Measurements from ENCODE around the gene MYO6. TPM values are rescaled to one million over a fixed set of nuclear protein-coding genes. Genes with fewer than 3 reads are reported as not detected.

Gene MYO6
- total RNA-seq, 1 experiment from 2014 or later, result 46.9 TPM

DNA sequence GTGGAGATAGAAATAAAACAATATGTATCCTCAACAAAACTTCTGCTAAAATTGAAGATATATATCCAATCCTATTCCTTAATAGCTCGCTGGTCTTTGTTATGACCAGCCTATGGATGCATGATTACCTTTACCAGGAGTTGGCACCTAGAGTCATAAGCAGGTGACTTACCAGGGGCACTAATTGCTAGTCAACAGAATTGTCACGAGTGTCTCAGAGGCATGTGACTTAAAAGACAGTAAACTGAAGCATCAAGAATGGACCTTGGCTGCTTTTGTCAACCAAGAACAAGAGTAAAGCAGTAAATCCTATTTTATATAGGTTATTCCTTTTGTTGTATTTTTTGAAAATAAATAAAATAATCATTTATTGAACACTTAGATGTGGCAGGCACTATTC, 115.4 kb downstream of the MYO6 start:
- no peak overlapping the region for H3K4ac ChIP-seq (ENCODE audit: low read depth, low read length)
- no peak overlapping the region for H3K56ac ChIP-seq (ENCODE audit: insufficient read length, low read depth, low read length)
- H2BK20ac ChIP-seq (ENCODE audit: low read depth, low read length, poor library complexity, severe bottlenecking), result no peak overlapping the region
- H2BK12ac ChIP-seq (ENCODE audit: insufficient read length, low read depth, low read length), result no peak overlapping the region
- H2BK120ac ChIP-seq (ENCODE audit: low read depth, low read length, poor library complexity, severe bottlenecking), result no peak overlapping the region
- WGBS (ENCODE audit: extremely low coverage, insufficient read length, low lambda C conversion rate), result no CpG with 5 or more reads among the region's 2 CpGs
- no peak overlapping the region for H2AFZ ChIP-seq (ENCODE audit: low read length)
- no peak overlapping the region for H3K4me3 Mint-ChIP-seq
- H3K27me3 Mint-ChIP-seq (ENCODE audit: low read depth), result no peaks in the 10 kb centered on the region
- H3K9me3 ChIP-seq (ENCODE audit: control insufficient read depth, low read depth, low read length), result no peaks in the 10 kb centered on the region
- no peak overlapping the region for H3K14ac ChIP-seq (ENCODE audit: insufficient read depth, low read length)
- H3K27me3 ChIP-seq (ENCODE audit: insufficient read depth, low read length), result no peaks in the 10 kb centered on the region
- H4K91ac ChIP-seq (ENCODE audit: insufficient read length, low read depth, low read length), result no peak overlapping the region
- H3K27ac ChIP-seq (ENCODE audit: insufficient read length, low read depth, low read length), result no peak overlapping the region
- no peak overlapping the region for H2AK5ac ChIP-seq (ENCODE audit: insufficient read length, low read length)
- H3K36me3 Mint-ChIP-seq (ENCODE audit: insufficient read depth in 1 of 3, low read depth in 3 of 3), result peaks cover 0 to 28% (median 23%) of the 10 kb centered on the region in 3 experiments; a peak in 5 of 7 replicates
- H3K27ac Mint-ChIP-seq, result no peak overlapping the region
- H3K79me2 ChIP-seq (ENCODE audit: insufficient read depth, low read length), result no peaks in the 10 kb centered on the region
- TF ChIP-seq, protein P1, sequence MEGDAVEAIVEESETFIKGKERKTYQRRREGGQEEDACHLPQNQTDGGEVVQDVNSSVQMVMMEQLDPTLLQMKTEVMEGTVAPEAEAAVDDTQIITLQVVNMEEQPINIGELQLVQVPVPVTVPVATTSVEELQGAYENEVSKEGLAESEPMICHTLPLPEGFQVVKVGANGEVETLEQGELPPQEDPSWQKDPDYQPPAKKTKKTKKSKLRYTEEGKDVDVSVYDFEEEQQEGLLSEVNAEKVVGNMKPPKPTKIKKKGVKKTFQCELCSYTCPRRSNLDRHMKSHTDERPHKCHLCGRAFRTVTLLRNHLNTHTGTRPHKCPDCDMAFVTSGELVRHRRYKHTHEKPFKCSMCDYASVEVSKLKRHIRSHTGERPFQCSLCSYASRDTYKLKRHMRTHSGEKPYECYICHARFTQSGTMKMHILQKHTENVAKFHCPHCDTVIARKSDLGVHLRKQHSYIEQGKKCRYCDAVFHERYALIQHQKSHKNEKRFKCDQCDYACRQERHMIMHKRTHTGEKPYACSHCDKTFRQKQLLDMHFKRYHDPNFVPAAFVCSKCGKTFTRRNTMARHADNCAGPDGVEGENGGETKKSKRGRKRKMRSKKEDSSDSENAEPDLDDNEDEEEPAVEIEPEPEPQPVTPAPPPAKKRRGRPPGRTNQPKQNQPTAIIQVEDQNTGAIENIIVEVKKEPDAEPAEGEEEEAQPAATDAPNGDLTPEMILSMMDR (conservative IDR thresholded peaks at IDR 0.05), result no peak
- no peaks in the 10 kb centered on the region for H3K23me2 ChIP-seq (ENCODE audit: insufficient read length, low read depth, low read length, poor library complexity, severe bottlenecking)
- H3K23ac ChIP-seq (ENCODE audit: insufficient read length, low read depth, low read length), result no peak overlapping the region
- DNase-seq, result no peak
- no peaks in the 10 kb centered on the region for H3K9me3 Mint-ChIP-seq
- no peak overlapping the region for H3K18ac ChIP-seq (ENCODE audit: insufficient read length, low read depth, low read length)
- no peaks in the 10 kb centered on the region for H3K4me1 ChIP-seq (ENCODE audit: insufficient read depth, low read length)
- H3K4me1 Mint-ChIP-seq, result no peaks in the 10 kb centered on the region; a peak in 1 of 4 replicates
- no peaks in the 10 kb centered on the region for H4K20me1 ChIP-seq (ENCODE audit: control insufficient read depth, insufficient read depth, insufficient read length)
- H4K8ac ChIP-seq (replicated peaks; ENCODE audit: insufficient read length, low read depth, low read length), result no peak overlapping the region
- no peak overlapping the region for H2BK5ac ChIP-seq (ENCODE audit: insufficient read length, low read length)
- H3K4me2 ChIP-seq (ENCODE audit: insufficient read depth, insufficient read length, low read length), result no peak overlapping the region
- no peak overlapping the region for H2BK15ac ChIP-seq (ENCODE audit: low read depth, low read length)
- no peaks in the 10 kb centered on the region for H3K79me1 ChIP-seq (ENCODE audit: insufficient read depth, low read depth, low read length, poor library complexity, severe bottlenecking)
- H3K9ac ChIP-seq (ENCODE audit: extremely low read depth, insufficient read length, low read length), result no peak overlapping the region
- H3T11ph ChIP-seq (ENCODE audit: low read length), result no peak overlapping the region
- H4K5ac ChIP-seq (ENCODE audit: insufficient read length, low read depth, low read length), result no peak overlapping the region

All from H9 (cell line).